Measurements from ENCODE around the gene TRIM26.
"Not testable (repeated sequence)": the region's sequence is repeated elsewhere in the genome, so short reads cannot be mapped to it uniquely, and the experiment has no call there.

The TRIM26 gene

GRCh38 chr6:30168741-30169140 lies 44.5 kb downstream of the TRIM26 start:
- DNase-seq: no peak

- no peak for DNase-seq
Measured at GRCh38 chr6:30167101-30167500, 46.1 kb downstream of the TRIM26 start.

- not testable (repeated sequence) for DNase-seq
Measured at GRCh38 chr6:30165238-30165637, 48.0 kb downstream of the TRIM26 start.

- DNase-seq: no peak
Measured at GRCh38 chr6:30164714-30165113, 48.5 kb downstream of the TRIM26 start.

GRCh38 chr6:30163918-30164654 lies 49.1 kb downstream of the TRIM26 start:
- DNase-seq: no peak

- DNase-seq: no peak
Measured at GRCh38 chr6:30163090-30163917, 49.9 kb downstream of the TRIM26 start, which contains the start of gene TRIM15. TRIM15 (plus strand) TSS chr6:30163546; CDS start chr6:30163685, 139 bp downstream.

- DNase-seq: no peak
Measured at GRCh38 chr6:30162265-30163089, 50.7 kb downstream of the TRIM26 start.

- no peak for DNase-seq
Measured at GRCh38 chr6:30160785-30161531, 52.2 kb downstream of the TRIM26 start, which contains the start of gene TRIM10. TRIM10 (minus strand) TSS chr6:30161211; CDS start chr6:30160858, 353 bp downstream.

- no peak for DNase-seq
Measured at GRCh38 chr6:30160008-30160784, 53.0 kb downstream of the TRIM26 start.

- DNase-seq: no peak
Measured at GRCh38 chr6:30158475-30159040, 54.6 kb downstream of the TRIM26 start.

GRCh38 chr6:30157999-30158398 lies 55.2 kb downstream of the TRIM26 start:
- DNase-seq: no peak

- DNase-seq: no peak
Measured at GRCh38 chr6:30157581-30157980, 55.6 kb downstream of the TRIM26 start.

GRCh38 chr6:30156774-30157173 lies 56.4 kb downstream of the TRIM26 start:
- no peak for DNase-seq

- no peak for DNase-seq
Measured at GRCh38 chr6:30156262-30156599, 57.0 kb downstream of the TRIM26 start.

GRCh38 chr6:30155520-30156261 lies 57.5 kb downstream of the TRIM26 start:
- DNase-seq: no peak

GRCh38 chr6:30154709-30155519 lies 58.3 kb downstream of the TRIM26 start:
- no peak for DNase-seq

- DNase-seq: no peak
Measured at GRCh38 chr6:30154061-30154460, 59.1 kb downstream of the TRIM26 start.

GRCh38 chr6:30152910-30153610 lies 60.1 kb downstream of the TRIM26 start:
- DNase-seq: no peak

Data from NCI-H1930 (cell line).